H1 (cell line): Measurements from ENCODE around the gene CAMK2D. TPM values are rescaled to one million over a fixed set of nuclear protein-coding genes. Genes with fewer than 3 reads are reported as not detected.

ENCODE experiments used
- CTCF ChIA-PET: fragments of 300-600 bp; sonication (Branson Sonifier 250); formaldehyde crosslinking; loops from one replicate; lab custom pipeline; 2021; ENCODE audit not compliant: partially characterized antibody; lab: Charles Lee
- POLR2A ChIA-PET: fragments of 300-600 bp; sonication (Branson Sonifier 250); formaldehyde crosslinking; loops from one replicate; lab custom pipeline; 2021; ENCODE audit warnings: inconsistent platforms; ENCODE audit not compliant: partially characterized antibody; lab: Charles Lee
- DNase-seq, 2 experiments: peaks; one replicate each; pipeline versions ENCODE4 v3.0.0 to v3.0.0-alpha.2; 2010 to 2022; ENCODE audit warnings: low spot score in 2 of 2, low read depth in 1 of 2, mixed read lengths in 1 of 2
- FAIRE-seq: peaks from 2 replicates; lab custom pipeline; 2011; peaks lifted over from hg19 to GRCh38; lab: Jason Lieb, UNC
- H2AFZ ChIP-seq: 2 replicates; pipeline ENCODE4 v1.8.1; 2012; ENCODE audit warnings: low read length, inconsistent platforms
- H2AK5ac ChIP-seq: 2 replicates; pipeline ENCODE4 v1.6.1; 2013; ENCODE audit warnings: low read depth, low read length
- H2BK120ac ChIP-seq: replicated peaks from 2 replicates; pipeline ENCODE3; 2013; ENCODE audit warnings: low read depth, low read length, inconsistent platforms
- H2BK12ac ChIP-seq: 2 replicates; pipeline ENCODE4 v1.6.1; 2013; ENCODE audit warnings: low read depth, low read length
- H2BK15ac ChIP-seq: 2 replicates; pipeline ENCODE4 v1.6.1; 2013; ENCODE audit warnings: low read length
- H2BK20ac ChIP-seq: 2 replicates; pipeline ENCODE4 v1.6.1; 2013; ENCODE audit warnings: low read length
- H2BK5ac ChIP-seq: 2 replicates; pipeline ENCODE4 v1.6.1; 2013; ENCODE audit warnings: low read depth, low read length
- H3K14ac ChIP-seq: 2 replicates; pipeline ENCODE4 v1.6.1; 2013; ENCODE audit warnings: inconsistent platforms; ENCODE audit not compliant: insufficient read length
- H3K18ac ChIP-seq: 2 replicates; pipeline ENCODE4 v1.6.1; 2013; ENCODE audit warnings: low read length; ENCODE audit errors: extremely low read depth
- H3K23ac ChIP-seq: 2 replicates; pipeline ENCODE4 v1.6.1; 2013; ENCODE audit warnings: inconsistent platforms; ENCODE audit not compliant: insufficient read length
- H3K23me2 ChIP-seq: 2 replicates; pipeline ENCODE4 v1.6.1; 2013; ENCODE audit warnings: low read depth, low read length
- H3K27ac ChIP-seq: 2 replicates; pipeline ENCODE4 v1.6.1; 2011; ENCODE audit warnings: low read depth, low read length, inconsistent platforms
- H3K27me3 ChIP-seq, 4 experiments: replicated peaks in 1 of 4; 1 replicate in 1 of 4; 2 replicates in 3 of 4; pipeline versions ENCODE4 v1.6.1 to v1.8.1; 2011 to 2013; ENCODE audit warnings: low read length in 3 of 4, mild to moderate bottlenecking in 3 of 4, inconsistent platforms in 2 of 4, mixed read lengths in 2 of 4, moderate library complexity in 1 of 4; ENCODE audit not compliant: control insufficient read depth in 3 of 4, insufficient read depth in 3 of 4; ENCODE audit errors: extremely low read depth in 1 of 4
- H3K36me3 ChIP-seq, 4 experiments: 2 replicates each; pipeline versions ENCODE4 v1.6.1 to v1.8.1; 2011 to 2013; ENCODE audit warnings: mild to moderate bottlenecking in 4 of 4, low read length in 3 of 4, moderate library complexity in 2 of 4, control low read depth in 1 of 4, inconsistent platforms in 1 of 4; ENCODE audit not compliant: insufficient read depth in 4 of 4, control insufficient read depth in 2 of 4
- H3K4ac ChIP-seq: replicated peaks from 2 replicates; pipeline ENCODE3; 2013; ENCODE audit warnings: low read length, low read depth, mixed read lengths, inconsistent platforms; ENCODE audit not compliant: insufficient read length
- H3K4me1 ChIP-seq, 4 experiments: replicated peaks in 1 of 4; 1 replicate in 1 of 4; 2 replicates in 3 of 4; pipeline versions ENCODE4 v1.6.1 to v1.8.1; 2011 to 2013; ENCODE audit warnings: low read length in 3 of 4, inconsistent platforms in 2 of 4, mixed read lengths in 1 of 4; ENCODE audit not compliant: insufficient read depth in 4 of 4, control insufficient read depth in 3 of 4
- H3K4me2 ChIP-seq, 2 experiments: 2 replicates each; pipeline versions ENCODE4 v1.6.1 to v1.8.1; 2011 to 2013; ENCODE audit warnings: low read depth in 2 of 2, low read length in 2 of 2, control low read depth in 1 of 2, inconsistent platforms in 1 of 2, mild to moderate bottlenecking in 1 of 2; ENCODE audit not compliant: insufficient read depth in 1 of 2
- H3K4me3 ChIP-seq, 4 experiments: fragments of 200-600, 300-600 bp in 1 of 4; sonication (generic), shearing (Covaris generic), sonication (Bioruptor Twin) in 1 of 4; 2 replicates each; pipeline versions ENCODE4 v1.5.1 to v1.8.1; 2011 to 2016; ENCODE audit warnings: low read length in 4 of 4, low read depth in 3 of 4, control low read depth in 2 of 4, inconsistent platforms in 2 of 4, mild to moderate bottlenecking in 2 of 4, mixed read lengths in 1 of 4, moderate library complexity in 1 of 4; ENCODE audit not compliant: insufficient read depth in 2 of 4; ENCODE audit errors: extremely low read depth in 1 of 4
- H3K56ac ChIP-seq: replicated peaks from 2 replicates; pipeline ENCODE3; 2013; ENCODE audit warnings: low read depth, mild to moderate bottlenecking, mixed read lengths, low read length, inconsistent platforms; ENCODE audit not compliant: insufficient read length
- H3K79me1 ChIP-seq: 2 replicates; pipeline ENCODE4 v1.6.1; 2013; ENCODE audit warnings: low read depth, low read length, control low read depth
- H3K79me2 ChIP-seq, 2 experiments: 2 replicates each; pipeline versions ENCODE4 v1.6.1 to v1.8.1; 2012 to 2013; ENCODE audit warnings: low read length in 2 of 2, mild to moderate bottlenecking in 2 of 2, inconsistent platforms in 1 of 2; ENCODE audit not compliant: insufficient read depth in 2 of 2, control insufficient read depth in 1 of 2
- H3K9ac ChIP-seq, 4 experiments: replicated peaks in 1 of 4; 1 replicate in 1 of 4; 2 replicates in 3 of 4; pipeline versions ENCODE4 v1.6.1 to v1.8.1; 2011 to 2013; ENCODE audit warnings: low read depth in 3 of 4, low read length in 3 of 4, control low read depth in 2 of 4, mild to moderate bottlenecking in 2 of 4, moderate library complexity in 2 of 4, inconsistent platforms in 1 of 4; ENCODE audit errors: extremely low read depth in 1 of 4
- H3K9me3 ChIP-seq, 2 experiments: 2 replicates each; pipeline versions ENCODE4 v1.6.1 to v1.8.1; 2012 to 2013; ENCODE audit warnings: mild to moderate bottlenecking in 2 of 2, moderate library complexity in 2 of 2, control low read depth in 1 of 2, inconsistent platforms in 1 of 2, low read depth in 1 of 2, low read length in 1 of 2, mixed read lengths in 1 of 2; ENCODE audit not compliant: insufficient read depth in 2 of 2
- H4K20me1 ChIP-seq, 2 experiments: replicated peaks in 1 of 2; 2 replicates each; pipeline versions ENCODE3 to v1.8.1; 2011 to 2013; ENCODE audit warnings: inconsistent platforms in 2 of 2, low read length in 2 of 2, mild to moderate bottlenecking in 1 of 2; ENCODE audit not compliant: insufficient read depth in 2 of 2, control insufficient read depth in 1 of 2
- H4K5ac ChIP-seq: 2 replicates; pipeline ENCODE4 v1.6.1; 2013; ENCODE audit warnings: low read length, low read depth, mixed read lengths, inconsistent platforms; ENCODE audit not compliant: insufficient read length
- H4K8ac ChIP-seq: 2 replicates; pipeline ENCODE4 v1.8.0; 2013; ENCODE audit warnings: mild to moderate bottlenecking, moderate library complexity, low read length, inconsistent platforms; ENCODE audit not compliant: insufficient read depth; ENCODE audit errors: extremely low read depth
- H4K91ac ChIP-seq: replicated peaks from 2 replicates; pipeline ENCODE3; 2013; ENCODE audit warnings: low read length, mixed read lengths, inconsistent platforms; ENCODE audit not compliant: insufficient read length
- ATF3 ChIP-seq: IDR thresholded peaks from 2 replicates; pipeline ENCODE4 v1.6.1; 2011; ENCODE audit warnings: low read depth, mild to moderate bottlenecking, low read length; ENCODE audit not compliant: insufficient read depth
- CBX5 ChIP-seq: fragments of 300-800, 300-1000 bp; sonication (generic); IDR thresholded peaks from 2 replicates; pipeline ENCODE4 v1.7.1; 2016; ENCODE audit warnings: antibody characterized with exemption, low read length, low read depth
- EP300 ChIP-seq, 2 experiments: IDR thresholded peaks; 1 replicate in 1 of 2; 2 replicates in 1 of 2; pipeline ENCODE4 v1.6.1; 2011 to 2012; ENCODE audit warnings: low read depth in 2 of 2, low read length in 2 of 2, mild to moderate bottlenecking in 2 of 2, borderline replicate concordance in 1 of 2, inconsistent platforms in 1 of 2, moderate library complexity in 1 of 2
- FOSL1 ChIP-seq: IDR thresholded peaks from 2 replicates; pipeline ENCODE4 v1.6.1; 2011; ENCODE audit warnings: mild to moderate bottlenecking, low read depth, low read length, moderate library complexity; ENCODE audit not compliant: insufficient read depth
- KDM5A ChIP-seq: fragments of 200-600 bp; IDR thresholded peaks from 2 replicates; pipeline ENCODE4 v1.7.1; 2012; ENCODE audit warnings: mild to moderate bottlenecking, low read length, inconsistent platforms, mixed read lengths
- MAFK ChIP-seq: IDR thresholded peaks from 2 replicates; pipeline ENCODE4 v1.6.1; 2012; ENCODE audit warnings: low read depth, mild to moderate bottlenecking, improper control_type of control experiment, low read length
- NRF1 ChIP-seq: IDR thresholded peaks from 2 replicates; pipeline ENCODE4 v1.6.1; 2011; ENCODE audit warnings: mild to moderate bottlenecking, low read depth, low read length, improper control_type of control experiment
- POLR2AphosphoS5 ChIP-seq: IDR thresholded peaks from 2 replicates; pipeline ENCODE4 v1.6.1; 2011; ENCODE audit warnings: low read depth, low read length
- RFX5 ChIP-seq: IDR thresholded peaks from 2 replicates; pipeline ENCODE4 v1.6.1; 2011; ENCODE audit warnings: low read depth, low read length, improper control_type of control experiment, borderline replicate concordance
- SAP30 ChIP-seq: fragments of 300-600 bp; sonication (generic); IDR thresholded peaks from 2 replicates; pipeline ENCODE4 v1.7.1; 2012; ENCODE audit warnings: low read length, moderate library complexity, mild to moderate bottlenecking, inconsistent platforms; ENCODE audit not compliant: insufficient read depth, insufficient replicate concordance
- SP4 ChIP-seq: IDR thresholded peaks from 2 replicates; pipeline ENCODE4 v1.6.1; 2012; ENCODE audit warnings: low read length, inconsistent platforms
- SUZ12 ChIP-seq: fragments of 200-600 bp; sonication (generic); IDR thresholded peaks from 2 replicates; pipeline ENCODE4 v1.6.1; 2012; ENCODE audit warnings: mild to moderate bottlenecking, inconsistent platforms, low read length, moderate library complexity, mixed read lengths
- TAF7 ChIP-seq: optimal IDR thresholded peaks from 2 replicates; pipeline ENCODE3; 2011; ENCODE audit warnings: low read depth, mild to moderate bottlenecking, inconsistent platforms, low read length, moderate library complexity, borderline replicate concordance
- WGBS, 2 experiments: shearing (Covaris generic) in 1 of 2; methylation state at CpG; one replicate each; pipeline versions ENCODE4 v1.1.6 to v1.1.7; 2013 to 2015; ENCODE audit warnings: low lambda C conversion rate in 2 of 2, mixed read lengths in 2 of 2, inconsistent platforms in 1 of 2, low coverage in 1 of 2, missing lambda C conversion rate in 1 of 2; ENCODE audit not compliant: insufficient replicate concordance in 2 of 2, insufficient coverage in 1 of 2, insufficient read length in 1 of 2; ENCODE audit errors: extremely low coverage in 1 of 2, missing lambda C conversion rate in 1 of 2; 5-methylcytosine and 5-hydroxymethylcytosine counted together
- polyA plus RNA-seq, 7 experiments: library from polyadenylated mRNA; depleted of rRNA in 3 of 7; stranded (reverse) in 5 of 7; unstranded in 2 of 7; fragments of >200 nt in 5 of 7; fragments of 200-250 nt in 2 of 7; gene quantifications; 1 replicate in 5 of 7; 2 replicates in 1 of 7; 4 replicates in 1 of 7; pipeline versions ENCODE4 v1.2.1 to v1.2.3, GENCODE V29; 2011 to 2013; ENCODE audit warnings: missing spikeins in 2 of 7, mixed read lengths in 2 of 7
- total RNA-seq: library from RNA; stranded (reverse); fragmentation: NEBNext Ultra II Directional; extraction: Animal tissue kit (Norgen Biotek cat#: 25700); gene quantifications from 2 replicates; pipeline ENCODE4 v1.2.1, GENCODE V29; 2021

Gene CAMK2D
- total and polyA plus RNA-seq, 2 of the 8 experiments (the other 6 are each of a cell fraction or from before 2014, with no cell fraction given): 3.2 to 7.0 TPM

- H3K27me3 ChIP-seq: no peaks in the 10 kb centered on the region
- H3K56ac ChIP-seq: no peak overlapping the region
- peaks cover 0 to 4% (median 0%) of the 10 kb centered on the region in 4 experiments; a peak in 1 of 8 replicates for H3K36me3 ChIP-seq
- H3K4me3 ChIP-seq: no peak overlapping the region
- H2BK15ac ChIP-seq: no peak overlapping the region
- FAIRE-seq (no peak), DNase-seq (no peak)
- ChIA-PET POLR2A (no interaction called here), CTCF (no interaction called here)
- peaks cover 0 to 8% of the 10 kb centered on the region in 2 experiments; a peak in 2 of 4 replicates for H3K9me3 ChIP-seq
- WGBS, 2 experiments: 82% methylated on average over 2 of the region's 2 CpGs; no CpG with 5 or more reads in 1 of the 2 experiments
- no peak overlapping the region for H2BK120ac ChIP-seq
- H3K79me2 ChIP-seq: no peaks in the 10 kb centered on the region
- H3K4me1 ChIP-seq: no peaks in the 10 kb centered on the region
- no peak for TF ChIP-seq TAF7
- TF ChIP-seq SP4: no peak
- no peak for TF ChIP-seq KDM5A
- TF ChIP-seq RFX5: no peak
- no peak for TF ChIP-seq CBX5
- no peak for TF ChIP-seq NRF1
- no peak for TF ChIP-seq POLR2AphosphoS5
- no peak for TF ChIP-seq EP300 (IDR thresholded peaks at IDR 0.05; ENCODE audit: borderline replicate concordance in 1 of 2, low read depth in 2 of 2, low read length in 2 of 2)
- TF ChIP-seq SUZ12: no peak
- no peak for TF ChIP-seq ATF3
- no peak for TF ChIP-seq SAP30
- TF ChIP-seq MAFK: no peak
- no peak for TF ChIP-seq FOSL1
- no peaks in the 10 kb centered on the region for H4K20me1 ChIP-seq
- H3K23me2 ChIP-seq: no peaks in the 10 kb centered on the region
- H4K8ac ChIP-seq: no peak overlapping the region
- H3K79me1 ChIP-seq: no peaks in the 10 kb centered on the region
- no peak overlapping the region for H4K5ac ChIP-seq
- H3K9ac ChIP-seq: no peak overlapping the region
- no peak overlapping the region for H2BK20ac ChIP-seq
- no peak overlapping the region for H3K4me2 ChIP-seq
- no peak overlapping the region for H2BK5ac ChIP-seq
- H3K14ac ChIP-seq: no peak overlapping the region
- H2AK5ac ChIP-seq: no peak overlapping the region
- H3K23ac ChIP-seq: no peak overlapping the region
- H3K27ac ChIP-seq: no peak overlapping the region
- no peak overlapping the region for H2BK12ac ChIP-seq
- H3K18ac ChIP-seq: no peak overlapping the region
- H3K4ac ChIP-seq: no peak overlapping the region
- no peak overlapping the region for H2AFZ ChIP-seq
- no peak overlapping the region for H4K91ac ChIP-seq
Observed at GRCh38 chr4:113769744-113770143, 8.2 kb upstream of the CAMK2D start.
